ENCODE data around the gene ATP5MG.

The ATP5MG gene

DNA sequence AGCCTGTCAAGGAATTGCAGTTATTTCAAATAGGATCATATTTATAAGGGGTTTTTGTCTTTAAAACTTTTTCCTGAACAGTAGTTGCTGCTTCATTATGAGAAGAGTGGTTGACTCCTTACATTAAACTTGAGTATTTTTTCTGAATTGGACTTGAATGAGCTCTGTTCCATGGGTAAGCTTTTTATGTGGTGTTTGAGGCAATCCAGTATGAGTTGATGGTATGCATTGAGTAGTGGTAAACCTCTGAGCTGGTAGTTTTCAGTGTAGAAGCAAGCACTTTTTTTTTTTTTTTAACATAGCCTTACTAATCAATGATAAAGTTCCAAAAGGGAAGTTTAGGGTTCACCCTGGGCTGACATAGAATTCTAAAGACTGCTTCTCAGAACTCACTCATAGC is 38.2 kb downstream of the ATP5MG start:
- Histone ChIP-seq H3K4me3 (ENCODE audit: low read depth in 1 of 2, low read length in 2 of 2) (no peak overlapping the region), H3K9ac (ENCODE audit: low read depth in 1 of 2, low read length in 2 of 2) (no peak overlapping the region), H3K4me1 (ENCODE audit: control insufficient read depth in 1 of 2, insufficient read depth in 2 of 2, low read length in 2 of 2) (peaks cover 54 to 63% of the 10 kb centered on the region in 2 donors), H3K27ac (ENCODE audit: low read depth, low read length) (no peak overlapping the region), H3K9me3 (ENCODE audit: control insufficient read depth in 1 of 2, low read length in 2 of 2) (no peaks in the 10 kb centered on the region), H3K27me3 (ENCODE audit: control insufficient read depth in 1 of 2, insufficient read depth in 2 of 2, low read length in 2 of 2) (no peaks in the 10 kb centered on the region), H3K36me3 (ENCODE audit: control insufficient read depth in 1 of 2, insufficient read depth in 2 of 2, low read length in 2 of 2) (no peaks in the 10 kb centered on the region)

DNA sequence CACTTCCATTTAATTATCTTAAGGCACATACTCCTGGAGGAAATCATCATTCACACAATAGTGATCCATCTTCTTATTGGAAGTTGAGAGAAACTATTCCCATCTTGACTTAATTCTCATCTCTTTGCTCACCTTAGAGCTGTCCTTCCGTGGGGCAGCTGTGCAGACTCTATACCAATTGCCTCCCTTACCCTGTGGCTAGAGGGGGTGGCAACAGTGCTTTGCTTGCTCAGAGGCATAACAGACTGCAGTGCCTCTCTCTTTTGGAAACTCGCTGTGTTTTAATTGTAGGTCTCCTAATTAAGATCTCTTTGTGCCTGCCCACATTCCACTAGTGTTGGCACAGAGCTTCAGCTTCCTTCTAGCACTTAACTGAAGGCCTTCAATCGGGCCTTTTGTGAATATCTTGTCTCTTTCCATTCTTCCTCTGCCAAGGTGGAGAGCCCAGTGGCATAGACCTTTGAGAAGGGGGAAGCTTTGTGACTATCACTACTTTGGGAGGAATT is 40.4 kb downstream of the ATP5MG start:
- H3K27me3 ChIP-seq (ENCODE audit: control insufficient read depth in 1 of 2, insufficient read depth in 2 of 2, low read length in 2 of 2) = no peaks in the 10 kb centered on the region
- no peak overlapping the region for H3K4me3 ChIP-seq (ENCODE audit: low read depth in 1 of 2, low read length in 2 of 2)
- no peak overlapping the region for H3K27ac ChIP-seq (ENCODE audit: low read depth, low read length)
- no peaks in the 10 kb centered on the region for H3K36me3 ChIP-seq (ENCODE audit: control insufficient read depth in 1 of 2, insufficient read depth in 2 of 2, low read length in 2 of 2)
- H3K9ac ChIP-seq (ENCODE audit: low read depth in 1 of 2, low read length in 2 of 2) = no peak overlapping the region
- peaks cover 50 to 65% of the 10 kb centered on the region in 2 donors for H3K4me1 ChIP-seq (ENCODE audit: control insufficient read depth in 1 of 2, insufficient read depth in 2 of 2, low read length in 2 of 2)
- no peaks in the 10 kb centered on the region for H3K9me3 ChIP-seq (ENCODE audit: control insufficient read depth in 1 of 2, low read length in 2 of 2)

DNA sequence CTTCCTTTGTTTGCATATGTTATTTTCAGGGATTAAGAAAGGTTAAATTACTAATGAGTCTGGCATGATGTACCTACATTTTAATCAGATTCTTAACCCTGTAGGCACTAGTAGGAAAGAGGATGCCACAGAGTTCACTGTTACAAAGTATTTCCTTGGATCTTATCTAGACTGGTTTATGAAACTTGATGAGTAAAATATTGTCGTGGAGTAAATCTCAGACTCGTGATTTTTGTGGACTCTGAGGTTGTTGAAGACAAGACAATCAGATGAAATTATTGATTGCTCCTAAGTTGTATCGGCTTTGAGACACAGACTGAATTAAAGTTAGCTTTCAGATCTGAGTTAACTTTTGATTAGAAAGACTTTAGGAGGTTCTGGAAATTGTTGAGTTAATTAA is 40.9 kb downstream of the ATP5MG start:
- H3K27ac ChIP-seq (ENCODE audit: low read depth, low read length) = no peak overlapping the region
- no peak overlapping the region for H3K4me3 ChIP-seq (ENCODE audit: low read depth in 1 of 2, low read length in 2 of 2)
- no peak overlapping the region for H3K9ac ChIP-seq (ENCODE audit: low read depth in 1 of 2, low read length in 2 of 2)
- H3K27me3 ChIP-seq (ENCODE audit: control insufficient read depth in 1 of 2, insufficient read depth in 2 of 2, low read length in 2 of 2) = no peaks in the 10 kb centered on the region
- no peaks in the 10 kb centered on the region for H3K36me3 ChIP-seq (ENCODE audit: control insufficient read depth in 1 of 2, insufficient read depth in 2 of 2, low read length in 2 of 2)
- peaks cover 47 to 65% of the 10 kb centered on the region in 2 donors for H3K4me1 ChIP-seq (ENCODE audit: control insufficient read depth in 1 of 2, insufficient read depth in 2 of 2, low read length in 2 of 2)
- H3K9me3 ChIP-seq (ENCODE audit: control insufficient read depth in 1 of 2, low read length in 2 of 2) = no peaks in the 10 kb centered on the region

DNA sequence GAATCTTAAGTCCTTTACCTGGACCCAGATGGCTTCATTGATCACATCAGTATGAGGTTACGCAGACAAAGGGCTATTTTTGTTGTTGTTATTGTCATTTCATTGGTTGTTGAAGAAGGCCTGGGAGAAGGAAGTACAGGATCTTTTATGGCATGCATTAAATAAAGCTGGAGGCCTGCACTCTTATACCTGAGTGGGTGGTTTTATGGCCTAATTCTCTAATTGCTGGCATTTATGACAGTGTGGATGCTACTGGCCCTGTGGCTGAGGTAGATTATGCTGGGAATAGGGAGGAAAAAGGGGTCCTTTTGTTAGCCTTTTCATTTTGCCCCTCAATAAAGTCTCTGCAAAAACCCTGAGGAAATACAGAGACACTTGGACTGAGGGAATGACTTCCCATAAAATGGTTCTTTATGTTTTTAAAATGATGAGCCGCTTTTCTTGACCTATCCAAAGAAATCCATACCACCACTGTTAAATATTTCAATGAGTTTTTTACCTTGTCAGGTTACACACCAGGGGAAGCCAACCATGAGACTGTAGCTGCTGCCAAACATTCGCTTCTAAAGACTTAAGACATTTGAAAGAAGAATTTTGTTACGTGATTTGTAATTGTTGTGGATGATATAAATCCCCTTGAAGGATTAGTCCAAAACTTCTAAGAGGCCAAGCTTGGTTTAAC is 41.6 kb downstream of the ATP5MG start:
- no peaks in the 10 kb centered on the region for H3K27me3 ChIP-seq (ENCODE audit: control insufficient read depth in 1 of 2, insufficient read depth in 2 of 2, low read length in 2 of 2)
- H3K9ac ChIP-seq (ENCODE audit: low read depth in 1 of 2, low read length in 2 of 2) = no peak overlapping the region
- no peak overlapping the region for H3K27ac ChIP-seq (ENCODE audit: low read depth, low read length)
- H3K4me1 ChIP-seq (ENCODE audit: control insufficient read depth in 1 of 2, insufficient read depth in 2 of 2, low read length in 2 of 2) = peaks cover 40 to 66% of the 10 kb centered on the region in 2 donors
- peaks cover 0 to 4% of the 10 kb centered on the region in 2 donors for H3K36me3 ChIP-seq (ENCODE audit: control insufficient read depth in 1 of 2, insufficient read depth in 2 of 2, low read length in 2 of 2)
- no peak overlapping the region for H3K4me3 ChIP-seq (ENCODE audit: low read depth in 1 of 2, low read length in 2 of 2)
- no peaks in the 10 kb centered on the region for H3K9me3 ChIP-seq (ENCODE audit: control insufficient read depth in 1 of 2, low read length in 2 of 2)

DNA sequence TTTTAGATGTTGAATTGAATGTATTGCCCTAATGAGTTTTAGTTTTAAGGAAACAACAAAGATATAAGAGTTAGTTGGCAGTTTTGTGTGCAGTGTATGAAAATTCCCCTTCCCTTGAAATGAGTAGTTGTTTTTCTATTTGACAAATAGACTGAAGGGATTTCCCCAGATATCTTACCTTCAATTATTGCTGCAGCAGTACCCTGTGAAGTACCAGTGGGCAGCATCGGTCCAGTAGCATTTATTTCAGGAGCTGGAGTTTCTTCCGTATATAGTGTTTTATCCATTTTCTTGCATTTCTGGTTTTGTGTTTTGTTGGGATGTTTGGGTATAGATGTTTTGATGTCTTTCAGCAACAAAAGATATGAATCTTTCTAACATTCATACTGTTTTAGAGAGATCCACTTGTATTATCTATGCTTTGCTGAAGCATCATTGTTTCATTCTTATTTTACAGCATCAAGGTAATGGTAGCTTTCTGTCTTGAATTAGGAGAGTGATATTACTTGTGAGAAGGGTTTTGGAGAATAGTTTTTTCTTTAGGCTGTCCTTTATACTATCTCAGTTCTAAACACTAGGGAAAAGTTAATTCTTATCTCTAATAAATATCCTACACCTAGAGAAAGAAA is 42.3 kb downstream of the ATP5MG start:
- no peak overlapping the region for H3K4me3 ChIP-seq (ENCODE audit: low read depth in 1 of 2, low read length in 2 of 2)
- H3K9me3 ChIP-seq (ENCODE audit: control insufficient read depth in 1 of 2, low read length in 2 of 2) = no peaks in the 10 kb centered on the region
- H3K27ac ChIP-seq (ENCODE audit: low read depth, low read length) = no peak overlapping the region
- H3K4me1 ChIP-seq (ENCODE audit: control insufficient read depth in 1 of 2, insufficient read depth in 2 of 2, low read length in 2 of 2) = peaks cover 33 to 64% of the 10 kb centered on the region in 2 donors
- no peak overlapping the region for H3K9ac ChIP-seq (ENCODE audit: low read depth in 1 of 2, low read length in 2 of 2)
- peaks cover 0 to 4% of the 10 kb centered on the region in 2 donors for H3K36me3 ChIP-seq (ENCODE audit: control insufficient read depth in 1 of 2, insufficient read depth in 2 of 2, low read length in 2 of 2)
- no peaks in the 10 kb centered on the region for H3K27me3 ChIP-seq (ENCODE audit: control insufficient read depth in 1 of 2, insufficient read depth in 2 of 2, low read length in 2 of 2)

- Histone ChIP-seq H3K4me1 (ENCODE audit: control insufficient read depth in 1 of 2, insufficient read depth in 2 of 2, low read length in 2 of 2) (peaks cover 16 to 33% of the 10 kb centered on the region in 2 donors), H3K9ac (ENCODE audit: low read depth in 1 of 2, low read length in 2 of 2) (no peak overlapping the region), H3K4me3 (ENCODE audit: low read depth in 1 of 2, low read length in 2 of 2) (no peak overlapping the region)
These were observed 46.0 kb downstream of the ATP5MG start for GRCh38 chr11:118447423-118447822.

DNA sequence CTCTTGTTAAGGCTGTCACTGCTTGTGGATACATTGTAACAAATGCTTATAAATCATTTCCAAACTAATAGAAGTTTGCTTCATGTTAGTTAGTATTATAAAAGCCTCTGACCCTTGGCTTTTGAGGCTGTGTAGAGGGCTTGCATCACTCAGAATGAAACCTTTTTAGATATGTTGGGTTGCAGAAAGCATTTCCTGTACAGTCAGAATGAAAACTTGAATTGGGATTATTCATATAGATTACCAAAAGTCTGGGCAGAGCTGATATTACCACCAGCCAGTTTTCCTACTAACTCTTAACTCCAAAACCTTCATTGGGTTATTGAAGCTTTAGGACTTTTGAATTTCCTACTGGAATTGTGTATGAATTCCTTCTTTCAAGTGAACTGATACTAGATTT is 46.9 kb downstream of the ATP5MG start:
- Histone ChIP-seq H3K9ac (ENCODE audit: low read depth in 1 of 2, low read length in 2 of 2) (no peak overlapping the region), H3K4me1 (ENCODE audit: control insufficient read depth in 1 of 2, insufficient read depth in 2 of 2, low read length in 2 of 2) (peaks cover 9 to 24% of the 10 kb centered on the region in 2 donors), H3K27ac (ENCODE audit: low read depth, low read length) (no peak overlapping the region), H3K36me3 (ENCODE audit: control insufficient read depth in 1 of 2, insufficient read depth in 2 of 2, low read length in 2 of 2) (peaks cover 4 to 7% of the 10 kb centered on the region in 2 donors), H3K4me3 (ENCODE audit: low read depth in 1 of 2, low read length in 2 of 2) (no peak overlapping the region), H3K9me3 (ENCODE audit: control insufficient read depth in 1 of 2, low read length in 2 of 2) (no peaks in the 10 kb centered on the region), H3K27me3 (ENCODE audit: control insufficient read depth in 1 of 2, insufficient read depth in 2 of 2, low read length in 2 of 2) (no peaks in the 10 kb centered on the region)

More at GRCh38 chr11:118447423-118447822, 46.0 kb downstream of the ATP5MG start:
- Histone ChIP-seq H3K9me3 (ENCODE audit: control insufficient read depth in 1 of 2, low read length in 2 of 2) (no peaks in the 10 kb centered on the region), H3K27me3 (ENCODE audit: control insufficient read depth in 1 of 2, insufficient read depth in 2 of 2, low read length in 2 of 2) (no peaks in the 10 kb centered on the region), H3K27ac (ENCODE audit: low read depth, low read length) (no peak overlapping the region), H3K36me3 (ENCODE audit: control insufficient read depth in 1 of 2, insufficient read depth in 2 of 2, low read length in 2 of 2) (peaks cover 4 to 6% of the 10 kb centered on the region in 2 donors)

- Histone ChIP-seq H3K36me3 (ENCODE audit: control insufficient read depth in 1 of 2, insufficient read depth in 2 of 2, low read length in 2 of 2) (peaks cover 4 to 8% of the 10 kb centered on the region in 2 donors), H3K27me3 (ENCODE audit: control insufficient read depth in 1 of 2, insufficient read depth in 2 of 2, low read length in 2 of 2) (no peaks in the 10 kb centered on the region), H3K4me1 (ENCODE audit: control insufficient read depth in 1 of 2, insufficient read depth in 2 of 2, low read length in 2 of 2) (peaks cover 1 to 13% of the 10 kb centered on the region in 2 donors), H3K9me3 (ENCODE audit: control insufficient read depth in 1 of 2, low read length in 2 of 2) (no peaks in the 10 kb centered on the region), H3K27ac (ENCODE audit: low read depth, low read length) (no peak overlapping the region), H3K9ac (ENCODE audit: low read depth in 1 of 2, low read length in 2 of 2) (no peak overlapping the region), H3K4me3 (ENCODE audit: low read depth in 1 of 2, low read length in 2 of 2) (no peak overlapping the region)
These were observed 48.0 kb downstream of the ATP5MG start for GRCh38 chr11:118449316-118449918.

- no peak overlapping the region for H3K27ac ChIP-seq (ENCODE audit: low read depth, low read length)
- H3K27me3 ChIP-seq (ENCODE audit: control insufficient read depth in 1 of 2, insufficient read depth in 2 of 2, low read length in 2 of 2) = no peaks in the 10 kb centered on the region
- no peaks in the 10 kb centered on the region for H3K9me3 ChIP-seq (ENCODE audit: control insufficient read depth in 1 of 2, low read length in 2 of 2)
- peaks cover 0 to 7% of the 10 kb centered on the region in 2 donors for H3K4me1 ChIP-seq (ENCODE audit: control insufficient read depth in 1 of 2, insufficient read depth in 2 of 2, low read length in 2 of 2)
- no peak overlapping the region for H3K9ac ChIP-seq (ENCODE audit: low read depth in 1 of 2, low read length in 2 of 2)
- no peak overlapping the region for H3K4me3 ChIP-seq (ENCODE audit: low read depth in 1 of 2, low read length in 2 of 2)
- peaks cover 4 to 8% of the 10 kb centered on the region in 2 donors for H3K36me3 ChIP-seq (ENCODE audit: control insufficient read depth in 1 of 2, insufficient read depth in 2 of 2, low read length in 2 of 2)
These were observed 49.0 kb downstream of the ATP5MG start for GRCh38 chr11:118450451-118450850.

All from duodenal mucosa (tissue), 2 donors.